ENCODE measurements around the gene ACSL6.

ACSL6 gene

DNA sequence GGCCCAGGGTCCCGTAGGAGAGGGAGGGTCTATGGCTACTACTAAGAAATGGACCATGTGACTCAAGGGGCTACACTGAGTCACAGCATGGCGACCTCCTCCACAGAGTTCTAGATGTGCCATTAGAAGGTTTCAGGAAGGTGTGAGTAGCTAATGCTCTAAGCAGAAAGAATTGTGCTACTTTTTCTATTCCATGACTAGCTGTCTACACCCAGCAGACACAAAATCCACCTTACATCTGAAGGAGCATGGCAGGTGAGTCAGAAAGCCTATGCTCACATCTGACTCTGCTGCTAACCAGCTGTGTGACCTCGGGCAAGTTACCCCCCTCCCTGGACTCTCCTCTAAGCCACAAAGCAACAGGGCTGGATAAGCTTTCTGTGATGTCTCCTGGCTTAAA is 51.6 kb downstream of the ACSL6 start:
- no peak overlapping the region for H3K9ac ChIP-seq (ENCODE audit: low read depth in 1 of 2, low read length in 2 of 2)
- no peaks in the 10 kb centered on the region for H3K9me3 ChIP-seq (ENCODE audit: control insufficient read depth in 1 of 2, low read length in 2 of 2)

DNA sequence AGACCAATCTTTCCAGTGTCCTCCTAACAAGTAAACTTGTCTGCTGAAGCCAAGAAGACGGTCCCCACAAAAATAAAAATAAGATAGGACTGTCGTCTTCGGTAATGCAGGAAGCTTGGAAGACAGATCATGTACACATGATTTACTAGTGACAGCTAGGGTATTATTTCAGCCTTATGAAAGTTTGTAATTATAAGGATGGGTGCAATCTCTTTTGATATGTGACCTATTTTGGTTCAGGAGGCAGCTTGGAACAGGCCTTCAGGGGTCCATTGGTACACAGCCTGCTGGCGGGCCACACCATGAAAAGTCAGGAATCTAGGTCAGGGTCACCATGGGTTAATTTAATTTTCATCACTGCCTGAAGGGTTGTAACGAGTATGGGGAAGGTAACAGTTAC is 52.3 kb downstream of the ACSL6 start:
- Histone ChIP-seq H3K4me1 (ENCODE audit: control insufficient read depth in 1 of 2, insufficient read depth in 2 of 2, low read length in 2 of 2) (no peaks in the 10 kb centered on the region), H3K4me3 (ENCODE audit: low read depth in 1 of 2, low read length in 2 of 2) (no peak overlapping the region), H3K9me3 (ENCODE audit: control insufficient read depth in 1 of 2, low read length in 2 of 2) (no peaks in the 10 kb centered on the region), H3K36me3 (ENCODE audit: control insufficient read depth in 1 of 2, insufficient read depth in 2 of 2, low read length in 2 of 2) (no peaks in the 10 kb centered on the region), H3K27ac (ENCODE audit: low read depth, low read length) (no peak overlapping the region), H3K27me3 (ENCODE audit: control insufficient read depth in 1 of 2, insufficient read depth in 2 of 2, low read length in 2 of 2) (no peaks in the 10 kb centered on the region), H3K9ac (ENCODE audit: low read depth in 1 of 2, low read length in 2 of 2) (no peak overlapping the region)

More for the DNA sequence above, 51.6 kb downstream of the ACSL6 start:
- no peak overlapping the region for H3K4me3 ChIP-seq (ENCODE audit: low read depth in 1 of 2, low read length in 2 of 2)
- H3K27ac ChIP-seq (ENCODE audit: low read depth, low read length): no peak overlapping the region
- H3K36me3 ChIP-seq (ENCODE audit: control insufficient read depth in 1 of 2, insufficient read depth in 2 of 2, low read length in 2 of 2): no peaks in the 10 kb centered on the region
- no peaks in the 10 kb centered on the region for H3K27me3 ChIP-seq (ENCODE audit: control insufficient read depth in 1 of 2, insufficient read depth in 2 of 2, low read length in 2 of 2)
- no peaks in the 10 kb centered on the region for H3K4me1 ChIP-seq (ENCODE audit: control insufficient read depth in 1 of 2, insufficient read depth in 2 of 2, low read length in 2 of 2)

DNA sequence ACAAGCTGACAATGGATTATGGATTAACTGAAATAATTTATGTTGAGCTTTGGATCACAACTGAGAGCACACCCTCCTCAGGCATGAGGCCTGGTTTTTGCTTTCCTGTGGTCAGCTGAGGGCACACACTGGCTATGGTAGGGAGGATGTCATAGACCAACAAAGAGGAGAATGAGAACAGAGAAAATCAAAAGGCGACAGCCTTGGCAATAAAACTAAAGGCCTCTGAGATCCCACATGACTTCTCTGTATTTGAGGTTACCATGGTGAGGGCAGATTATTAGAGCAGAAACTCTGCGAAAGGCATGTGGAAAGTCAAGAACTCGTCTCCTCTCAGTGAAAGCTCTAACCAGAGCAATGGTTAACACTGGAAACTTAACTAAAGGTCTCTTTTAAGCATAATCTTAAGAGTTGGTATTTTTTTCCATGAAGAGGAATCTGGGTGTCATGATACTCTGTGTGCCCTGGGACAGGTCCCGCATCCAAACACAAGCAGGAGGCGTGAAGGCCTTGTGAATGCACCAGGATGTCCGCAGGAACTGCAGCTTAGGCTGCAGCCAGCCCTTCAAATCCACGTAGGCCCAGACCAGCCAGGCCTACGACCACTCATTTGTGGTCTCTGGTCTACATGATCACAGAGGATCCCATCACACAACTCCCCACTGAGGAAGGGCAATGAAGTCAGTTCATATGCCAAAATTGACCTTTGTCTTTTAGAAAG is 53.6 kb downstream of the ACSL6 start:
- no peak overlapping the region for H3K4me3 ChIP-seq (ENCODE audit: low read depth in 1 of 2, low read length in 2 of 2)
- H3K27me3 ChIP-seq (ENCODE audit: control insufficient read depth in 1 of 2, insufficient read depth in 2 of 2, low read length in 2 of 2): no peaks in the 10 kb centered on the region
- no peak overlapping the region for H3K9ac ChIP-seq (ENCODE audit: low read depth in 1 of 2, low read length in 2 of 2)
- H3K27ac ChIP-seq (ENCODE audit: low read depth, low read length): no peak overlapping the region
- no peaks in the 10 kb centered on the region for H3K36me3 ChIP-seq (ENCODE audit: control insufficient read depth in 1 of 2, insufficient read depth in 2 of 2, low read length in 2 of 2)
- no peaks in the 10 kb centered on the region for H3K9me3 ChIP-seq (ENCODE audit: control insufficient read depth in 1 of 2, low read length in 2 of 2)
- no peaks in the 10 kb centered on the region for H3K4me1 ChIP-seq (ENCODE audit: control insufficient read depth in 1 of 2, insufficient read depth in 2 of 2, low read length in 2 of 2)

DNA sequence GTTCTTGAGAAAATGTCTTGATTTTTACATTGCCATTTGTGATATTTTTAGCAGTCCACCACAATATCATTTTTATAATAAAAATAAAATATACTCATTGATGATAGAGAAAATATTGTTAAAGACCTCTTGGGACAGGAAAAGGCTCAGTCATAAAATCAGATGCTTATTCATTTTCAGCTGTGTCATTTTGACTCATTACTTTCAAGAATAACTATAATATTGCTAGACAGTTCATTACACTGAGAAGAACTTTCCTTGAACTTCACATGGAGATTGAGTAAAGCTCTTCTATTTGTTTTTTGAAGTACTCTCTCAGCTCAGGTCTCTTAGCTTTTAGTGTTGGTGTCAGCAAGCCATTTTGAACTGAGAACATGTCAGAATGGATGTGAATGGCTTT is 57.5 kb downstream of the ACSL6 start:
- H3K9me3 ChIP-seq (ENCODE audit: control insufficient read depth in 1 of 2, low read length in 2 of 2): no peaks in the 10 kb centered on the region
- no peaks in the 10 kb centered on the region for H3K27me3 ChIP-seq (ENCODE audit: control insufficient read depth in 1 of 2, insufficient read depth in 2 of 2, low read length in 2 of 2)
- no peaks in the 10 kb centered on the region for H3K4me1 ChIP-seq (ENCODE audit: control insufficient read depth in 1 of 2, insufficient read depth in 2 of 2, low read length in 2 of 2)
- no peak overlapping the region for H3K27ac ChIP-seq (ENCODE audit: low read depth, low read length)
- H3K36me3 ChIP-seq (ENCODE audit: control insufficient read depth in 1 of 2, insufficient read depth in 2 of 2, low read length in 2 of 2): no peaks in the 10 kb centered on the region
- H3K9ac ChIP-seq (ENCODE audit: low read depth in 1 of 2, low read length in 2 of 2): no peak overlapping the region
- H3K4me3 ChIP-seq (ENCODE audit: low read depth in 1 of 2, low read length in 2 of 2): no peak overlapping the region

DNA sequence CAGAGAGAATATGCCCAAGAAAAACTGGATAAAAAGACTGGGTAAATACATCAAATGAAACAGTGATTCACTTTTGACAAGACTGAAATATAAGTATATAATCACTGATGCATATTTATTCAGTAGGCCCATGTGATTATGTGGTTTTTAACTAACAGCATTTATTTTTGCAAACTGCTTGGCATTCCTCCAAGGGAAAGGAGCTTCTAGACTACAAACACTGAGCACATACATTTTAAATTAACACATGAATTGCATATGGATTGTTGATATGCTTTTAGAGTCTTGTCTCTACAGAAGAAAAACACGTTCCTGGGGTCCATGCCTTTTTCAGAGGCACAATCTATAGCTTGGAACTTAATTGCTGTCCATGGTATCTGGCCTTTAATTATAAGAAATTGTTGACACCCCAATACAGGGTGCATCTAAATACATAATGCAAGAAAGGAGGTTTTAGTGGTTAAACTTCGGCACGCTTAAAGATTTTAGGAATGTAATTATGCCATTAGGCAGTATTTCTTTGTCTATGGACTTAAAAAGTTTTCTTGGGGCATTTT is 59.1 kb downstream of the ACSL6 start:
- Histone ChIP-seq H3K9ac (ENCODE audit: low read depth in 1 of 2, low read length in 2 of 2) (no peak overlapping the region), H3K27ac (ENCODE audit: low read depth, low read length) (no peak overlapping the region), H3K27me3 (ENCODE audit: control insufficient read depth in 1 of 2, insufficient read depth in 2 of 2, low read length in 2 of 2) (no peaks in the 10 kb centered on the region), H3K9me3 (ENCODE audit: control insufficient read depth in 1 of 2, low read length in 2 of 2) (no peaks in the 10 kb centered on the region), H3K4me1 (ENCODE audit: control insufficient read depth in 1 of 2, insufficient read depth in 2 of 2, low read length in 2 of 2) (no peaks in the 10 kb centered on the region), H3K36me3 (ENCODE audit: control insufficient read depth in 1 of 2, insufficient read depth in 2 of 2, low read length in 2 of 2) (no peaks in the 10 kb centered on the region), H3K4me3 (ENCODE audit: low read depth in 1 of 2, low read length in 2 of 2) (no peak overlapping the region)

DNA sequence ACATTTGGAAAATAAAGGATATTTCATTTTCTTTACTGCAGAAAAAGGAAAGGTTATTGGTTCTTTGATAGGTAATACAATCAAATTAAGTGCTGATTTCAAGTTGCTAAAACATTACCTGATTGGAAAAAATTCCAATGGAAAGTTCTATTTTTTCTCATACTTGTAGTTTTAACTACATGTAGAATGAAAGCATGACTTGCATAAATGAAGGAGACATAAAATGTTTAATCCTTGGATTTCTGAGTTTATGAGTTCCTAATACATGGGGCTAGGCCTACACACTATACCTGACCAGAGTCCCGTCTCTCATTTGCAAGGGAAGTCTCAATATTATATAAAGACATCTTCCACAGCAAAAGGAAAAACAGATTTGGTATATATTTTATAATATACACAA is 60.8 kb downstream of the ACSL6 start:
- Histone ChIP-seq H3K4me1 (ENCODE audit: control insufficient read depth in 1 of 2, insufficient read depth in 2 of 2, low read length in 2 of 2) (no peaks in the 10 kb centered on the region), H3K4me3 (ENCODE audit: low read depth in 1 of 2, low read length in 2 of 2) (no peak overlapping the region), H3K9ac (ENCODE audit: low read depth in 1 of 2, low read length in 2 of 2) (no peak overlapping the region), H3K9me3 (ENCODE audit: control insufficient read depth in 1 of 2, low read length in 2 of 2) (no peaks in the 10 kb centered on the region), H3K27ac (ENCODE audit: low read depth, low read length) (no peak overlapping the region), H3K27me3 (ENCODE audit: control insufficient read depth in 1 of 2, insufficient read depth in 2 of 2, low read length in 2 of 2) (no peaks in the 10 kb centered on the region), H3K36me3 (ENCODE audit: control insufficient read depth in 1 of 2, insufficient read depth in 2 of 2, low read length in 2 of 2) (no peaks in the 10 kb centered on the region)

DNA sequence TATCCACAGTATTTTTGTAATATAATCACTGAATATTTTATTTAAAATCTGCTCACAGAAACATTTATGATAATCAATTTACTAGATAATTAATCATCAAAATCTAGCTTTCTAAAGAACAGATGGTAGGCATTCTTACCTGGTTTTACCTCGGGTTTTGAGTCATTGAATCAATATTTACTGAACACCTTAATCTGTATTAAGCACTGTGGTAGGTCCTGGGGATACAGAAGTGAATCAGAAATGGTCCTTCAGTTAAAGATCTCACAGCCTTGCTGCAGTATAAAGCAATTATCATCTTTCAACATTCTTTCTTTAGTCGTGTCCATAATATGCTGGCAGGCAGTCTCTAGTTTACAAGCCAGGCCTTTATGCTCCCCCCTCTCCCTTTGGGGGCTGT is 64.0 kb downstream of the ACSL6 start:
- no peak overlapping the region for H3K27ac ChIP-seq (ENCODE audit: low read depth, low read length)
- H3K9me3 ChIP-seq (ENCODE audit: control insufficient read depth in 1 of 2, low read length in 2 of 2): no peaks in the 10 kb centered on the region
- H3K36me3 ChIP-seq (ENCODE audit: control insufficient read depth in 1 of 2, insufficient read depth in 2 of 2, low read length in 2 of 2): no peaks in the 10 kb centered on the region
- H3K27me3 ChIP-seq (ENCODE audit: control insufficient read depth in 1 of 2, insufficient read depth in 2 of 2, low read length in 2 of 2): no peaks in the 10 kb centered on the region
- H3K9ac ChIP-seq (ENCODE audit: low read depth in 1 of 2, low read length in 2 of 2): no peak overlapping the region
- no peaks in the 10 kb centered on the region for H3K4me1 ChIP-seq (ENCODE audit: control insufficient read depth in 1 of 2, insufficient read depth in 2 of 2, low read length in 2 of 2)
- no peak overlapping the region for H3K4me3 ChIP-seq (ENCODE audit: low read depth in 1 of 2, low read length in 2 of 2)

DNA sequence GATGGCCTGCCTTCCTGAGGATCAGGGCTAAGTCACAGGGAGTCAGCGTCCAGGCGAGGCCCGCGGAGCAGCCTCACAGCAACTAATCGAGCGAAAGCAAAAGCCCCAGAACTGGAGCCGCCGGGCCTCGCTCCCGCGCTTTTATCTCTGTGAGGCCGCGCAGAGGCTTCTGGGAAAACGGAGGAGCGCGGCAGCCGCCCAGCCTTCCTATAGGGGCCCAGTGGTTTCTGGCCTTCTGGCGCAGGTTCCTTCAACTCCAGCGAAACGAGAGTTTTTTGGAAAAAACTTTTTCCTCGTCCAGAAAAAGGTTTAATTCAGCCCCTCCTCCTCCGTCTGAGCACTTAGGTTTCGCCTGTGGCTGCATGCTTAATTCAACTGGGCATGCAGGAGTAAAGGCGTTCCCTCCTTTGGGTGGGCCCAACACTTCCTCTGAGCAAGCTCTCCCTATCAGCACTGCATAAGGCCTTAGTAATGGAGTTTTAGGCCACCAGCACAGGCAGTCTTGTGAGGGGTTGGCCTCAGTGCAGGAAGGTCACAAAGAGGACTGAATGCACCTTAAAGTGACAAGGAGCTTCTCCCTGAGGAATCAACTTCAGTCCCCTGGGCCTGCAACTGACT is 65.8 kb downstream of the ACSL6 start, which contains the start of gene MEIKIN:
TSS of gene MEIKIN (minus strand) at position 113 of the 618 bp plus-strand sequence. CDS start 158 bp downstream, outside the sequence.
- Histone ChIP-seq H3K9me3 (ENCODE audit: control insufficient read depth in 1 of 2, low read length in 2 of 2) (no peaks in the 10 kb centered on the region), H3K36me3 (ENCODE audit: control insufficient read depth in 1 of 2, insufficient read depth in 2 of 2, low read length in 2 of 2) (no peaks in the 10 kb centered on the region), H3K9ac (ENCODE audit: low read depth in 1 of 2, low read length in 2 of 2) (no peak within 1 kb of the TSS), H3K27ac (ENCODE audit: low read depth, low read length) (no peak within 1 kb of the TSS), H3K4me1 (ENCODE audit: control insufficient read depth in 1 of 2, insufficient read depth in 2 of 2, low read length in 2 of 2) (no peaks in the 10 kb centered on the region), H3K4me3 (ENCODE audit: low read depth in 1 of 2, low read length in 2 of 2) (no peak within 1 kb of the TSS), H3K27me3 (ENCODE audit: control insufficient read depth in 1 of 2, insufficient read depth in 2 of 2, low read length in 2 of 2) (no peaks in the 10 kb centered on the region)

DNA sequence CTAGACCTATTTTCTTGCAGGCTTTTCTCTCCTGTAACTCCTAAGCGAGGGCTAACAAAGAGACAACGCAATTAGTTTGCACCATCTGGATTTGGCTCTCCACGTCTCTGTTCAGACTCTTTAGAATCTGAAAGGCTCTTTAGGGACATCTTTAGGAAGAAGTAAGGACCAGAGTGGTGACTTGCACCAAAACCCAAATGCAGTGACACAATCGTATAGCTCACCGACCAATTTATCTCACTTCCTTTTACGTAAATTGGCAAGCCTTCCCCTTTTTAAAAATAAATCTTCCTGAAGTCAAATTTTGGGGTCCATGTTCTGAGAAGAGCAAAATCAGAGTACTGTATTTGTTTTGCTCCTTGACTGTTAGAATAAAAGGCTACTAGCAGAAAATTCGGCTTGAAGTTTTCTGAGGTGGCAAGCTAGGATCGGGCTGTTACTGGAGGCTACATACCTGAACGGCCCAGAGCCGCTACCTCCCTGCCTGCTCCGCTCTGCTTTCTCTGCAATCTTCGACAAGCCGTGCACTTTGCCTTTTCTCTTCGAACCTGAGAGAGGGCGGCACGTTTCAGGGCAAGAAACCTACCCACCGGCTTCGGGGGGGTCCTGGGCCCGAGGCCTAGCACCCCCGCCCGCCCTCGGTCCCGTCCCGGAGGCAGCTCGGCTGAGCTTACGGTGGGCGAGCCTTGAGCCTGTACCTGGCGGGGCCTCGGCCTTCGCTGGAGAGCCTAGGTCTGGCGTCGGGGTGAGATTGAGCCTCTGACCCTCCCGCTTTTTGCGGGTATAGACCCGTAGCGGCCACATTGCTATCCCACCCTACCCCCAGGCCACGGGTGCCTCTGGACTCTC is 66.5 kb downstream of the ACSL6 start:
- H3K27ac ChIP-seq (ENCODE audit: low read depth, low read length): no peak overlapping the region
- no peak overlapping the region for H3K4me3 ChIP-seq (ENCODE audit: low read depth in 1 of 2, low read length in 2 of 2)
- H3K9me3 ChIP-seq (ENCODE audit: control insufficient read depth in 1 of 2, low read length in 2 of 2): no peaks in the 10 kb centered on the region
- H3K27me3 ChIP-seq (ENCODE audit: control insufficient read depth in 1 of 2, insufficient read depth in 2 of 2, low read length in 2 of 2): no peaks in the 10 kb centered on the region
- H3K36me3 ChIP-seq (ENCODE audit: control insufficient read depth in 1 of 2, insufficient read depth in 2 of 2, low read length in 2 of 2): no peaks in the 10 kb centered on the region
- no peak overlapping the region for H3K9ac ChIP-seq (ENCODE audit: low read depth in 1 of 2, low read length in 2 of 2)
- no peaks in the 10 kb centered on the region for H3K4me1 ChIP-seq (ENCODE audit: control insufficient read depth in 1 of 2, insufficient read depth in 2 of 2, low read length in 2 of 2)

DNA sequence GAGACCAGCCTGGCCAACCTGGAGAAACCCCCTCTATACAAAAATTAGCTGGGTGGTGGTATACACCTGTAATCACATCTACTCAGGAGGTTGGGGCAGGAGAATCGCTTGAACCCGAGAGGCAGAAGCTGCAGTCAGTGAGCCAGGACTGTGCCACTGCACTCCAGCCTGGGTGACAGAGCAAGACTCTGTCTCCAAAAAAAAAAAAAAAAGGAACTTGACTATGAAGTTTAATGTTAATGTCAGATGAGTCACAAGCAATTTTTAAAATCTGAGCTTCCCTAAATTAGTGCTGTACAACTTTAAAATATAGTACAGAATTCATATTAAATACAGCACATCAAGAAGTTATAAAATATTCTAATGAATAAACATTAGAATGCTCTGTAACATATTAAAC is 67.5 kb downstream of the ACSL6 start:
- no peaks in the 10 kb centered on the region for H3K9me3 ChIP-seq (ENCODE audit: control insufficient read depth in 1 of 2, low read length in 2 of 2)
- no peak overlapping the region for H3K9ac ChIP-seq (ENCODE audit: low read depth in 1 of 2, low read length in 2 of 2)
- no peaks in the 10 kb centered on the region for H3K27me3 ChIP-seq (ENCODE audit: control insufficient read depth in 1 of 2, insufficient read depth in 2 of 2, low read length in 2 of 2)
- H3K4me3 ChIP-seq (ENCODE audit: low read depth in 1 of 2, low read length in 2 of 2): no peak overlapping the region
- H3K36me3 ChIP-seq (ENCODE audit: control insufficient read depth in 1 of 2, insufficient read depth in 2 of 2, low read length in 2 of 2): no peaks in the 10 kb centered on the region
- no peaks in the 10 kb centered on the region for H3K4me1 ChIP-seq (ENCODE audit: control insufficient read depth in 1 of 2, insufficient read depth in 2 of 2, low read length in 2 of 2)
- H3K27ac ChIP-seq (ENCODE audit: low read depth, low read length): no peak overlapping the region

Measured in duodenal mucosa (tissue), 2 donors.